GM13977 (cell line): ENCODE results near the gene UBE2U.

Source experiments
- DNase-seq: peaks from one replicate; pipeline ENCODE4 v3.0.0; 2012; ENCODE audit warnings: low spot score
- CTCF ChIP-seq: IDR thresholded peaks from 2 replicates; pipeline ENCODE4 v1.5.1; 2012; ENCODE audit warnings: mild to moderate bottlenecking, control low read depth; ENCODE audit not compliant: insufficient read depth; ENCODE audit errors: extremely low read depth, missing control alignments
- in situ Hi-C: fragments of 300-500 bp; cut with MboI; formaldehyde crosslinking; loops from one replicate; pipeline ENCODE4 v1.12.0; 2022; ENCODE audit warnings: low sequenced_read_pairs, low pct_unique_long_range_greater_than_20kb, mixed read lengths, inconsistent platforms; ENCODE audit not compliant: unreplicated experiment

The UBE2U gene

GRCh38 chr1:64302971-64303370, 99.5 kb downstream of the UBE2U start:
- no peak for TF ChIP-seq CTCF
- in situ Hi-C loops: no loop called here
- no peak for DNase-seq

GRCh38 chr1:64304823-64305222, 101.4 kb downstream of the UBE2U start:
- in situ Hi-C loops: no loop called here
- DNase-seq: no peak
- no peak for TF ChIP-seq CTCF

GRCh38 chr1:64308866-64309265, 105.4 kb downstream of the UBE2U start:
- no peak for TF ChIP-seq CTCF
- in situ Hi-C loops: no loop called here

GRCh38 chr1:64309431-64309831, 106.0 kb downstream of the UBE2U start:
- TF ChIP-seq CTCF: no peak
- no peak for DNase-seq
- in situ Hi-C loops: no loop called here

More at GRCh38 chr1:64308866-64309265, 105.4 kb downstream of the UBE2U start:
- DNase-seq: no peak

- in situ Hi-C loops: no loop called here
- no peak for DNase-seq
- no peak for TF ChIP-seq CTCF
Observed at GRCh38 chr1:64310760-64311159, 107.3 kb downstream of the UBE2U start.

- no peak for DNase-seq
- in situ Hi-C loops: no loop called here
- no peak for TF ChIP-seq CTCF
Observed at GRCh38 chr1:64312431-64312830, 109.0 kb downstream of the UBE2U start.

GRCh38 chr1:64315402-64315801, 112.0 kb downstream of the UBE2U start:
- no peak for TF ChIP-seq CTCF
- DNase-seq: no peak
- in situ Hi-C loops: no loop called here
